ENCODE results near the gene PORCN. TPM values are rescaled to one million over a fixed set of nuclear protein-coding genes. Genes with fewer than 3 reads are reported as not detected.

Gene PORCN
- total RNA-seq, 1 donor, result 13.8 TPM

DNA sequence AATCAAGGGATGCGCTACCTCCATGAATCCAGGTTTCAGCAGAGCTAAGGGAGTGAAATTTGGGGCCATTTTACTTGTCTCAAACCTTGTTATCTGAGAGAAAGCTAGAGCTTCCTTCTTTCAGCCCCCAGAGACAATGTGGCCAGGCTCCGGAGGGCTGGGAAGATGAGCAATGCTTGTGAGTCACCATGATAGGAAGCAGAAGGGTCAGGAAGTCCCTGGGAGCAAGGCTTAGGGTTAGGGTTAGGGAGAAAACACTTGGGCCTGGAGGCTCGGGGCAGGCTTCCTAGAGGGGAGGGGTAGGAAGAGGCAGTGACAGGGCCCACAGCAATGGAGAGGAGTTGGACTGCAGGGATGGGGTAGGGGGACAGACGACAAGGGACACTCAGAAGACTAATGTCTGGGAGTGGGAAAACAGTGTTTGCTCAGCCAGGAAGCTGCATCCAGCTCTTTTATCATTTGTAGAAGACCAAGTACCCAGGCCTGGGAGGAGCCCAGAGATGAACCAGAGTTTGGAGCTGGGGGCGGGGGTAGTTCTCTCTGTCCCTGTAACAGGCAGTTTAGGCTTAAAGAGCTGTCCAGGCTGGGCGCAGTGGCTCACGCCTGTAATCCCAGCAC, 16.4 kb upstream of the PORCN start:
- no peak overlapping the region for H2AFZ ChIP-seq (ENCODE audit: low read length)
- H3K4me1 ChIP-seq (ENCODE audit: insufficient read depth, low read length), result peaks cover 30% of the 10 kb centered on the region
- peak overlapping the region; percentile 51 for H3K4me2 ChIP-seq (ENCODE audit: insufficient read depth, low read length)
- TF ChIP-seq, protein P1, sequence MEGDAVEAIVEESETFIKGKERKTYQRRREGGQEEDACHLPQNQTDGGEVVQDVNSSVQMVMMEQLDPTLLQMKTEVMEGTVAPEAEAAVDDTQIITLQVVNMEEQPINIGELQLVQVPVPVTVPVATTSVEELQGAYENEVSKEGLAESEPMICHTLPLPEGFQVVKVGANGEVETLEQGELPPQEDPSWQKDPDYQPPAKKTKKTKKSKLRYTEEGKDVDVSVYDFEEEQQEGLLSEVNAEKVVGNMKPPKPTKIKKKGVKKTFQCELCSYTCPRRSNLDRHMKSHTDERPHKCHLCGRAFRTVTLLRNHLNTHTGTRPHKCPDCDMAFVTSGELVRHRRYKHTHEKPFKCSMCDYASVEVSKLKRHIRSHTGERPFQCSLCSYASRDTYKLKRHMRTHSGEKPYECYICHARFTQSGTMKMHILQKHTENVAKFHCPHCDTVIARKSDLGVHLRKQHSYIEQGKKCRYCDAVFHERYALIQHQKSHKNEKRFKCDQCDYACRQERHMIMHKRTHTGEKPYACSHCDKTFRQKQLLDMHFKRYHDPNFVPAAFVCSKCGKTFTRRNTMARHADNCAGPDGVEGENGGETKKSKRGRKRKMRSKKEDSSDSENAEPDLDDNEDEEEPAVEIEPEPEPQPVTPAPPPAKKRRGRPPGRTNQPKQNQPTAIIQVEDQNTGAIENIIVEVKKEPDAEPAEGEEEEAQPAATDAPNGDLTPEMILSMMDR (IDR thresholded peaks at IDR 0.05; ENCODE audit: extremely low read depth, low read depth, low read length), result no peak
- H3K27me3 ChIP-seq (ENCODE audit: insufficient read depth, low read length), result no peaks in the 10 kb centered on the region
- no peak overlapping the region for H3K4me3 ChIP-seq (ENCODE audit: insufficient read depth, low read length)
- H3K27ac ChIP-seq (ENCODE audit: low read depth, low read length), result peak overlapping the region; percentile 73
- no peak for DNase-seq (ENCODE audit: insufficient read length, low spot score, missing footprints)
- H3K79me2 ChIP-seq (ENCODE audit: insufficient read depth, low read length), result no peaks in the 10 kb centered on the region
- no peaks in the 10 kb centered on the region for H4K20me1 ChIP-seq (ENCODE audit: insufficient read depth, low read length)
- H3K36me3 ChIP-seq (ENCODE audit: insufficient read depth, low read length), result no peaks in the 10 kb centered on the region
- no peaks in the 10 kb centered on the region for H3K9me3 ChIP-seq (ENCODE audit: low read depth, low read length)

DNA sequence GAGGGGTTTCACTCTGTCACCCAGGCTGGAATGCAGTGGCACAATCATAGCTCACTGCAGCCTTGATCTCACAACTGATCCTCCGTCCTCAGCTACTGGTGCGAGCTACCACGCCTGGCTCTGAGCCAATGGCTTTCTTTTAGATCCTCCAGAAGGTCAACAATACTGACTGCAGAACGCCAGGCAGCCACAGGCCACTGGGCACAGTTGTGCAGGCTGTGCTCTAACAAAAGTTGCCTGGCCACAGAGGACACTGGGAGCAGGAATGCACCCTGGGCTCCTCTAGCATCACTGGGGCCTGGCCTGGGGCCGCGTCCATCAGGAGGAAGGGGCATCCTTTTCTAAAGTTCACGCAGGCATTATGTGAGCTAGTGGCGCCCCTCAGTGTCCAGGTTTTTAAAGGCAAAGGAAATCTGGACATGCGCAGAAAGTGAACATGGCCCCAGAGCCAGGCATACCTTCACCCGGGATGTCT, 14.9 kb upstream of the PORCN start:
- no peaks in the 10 kb centered on the region for H3K79me2 ChIP-seq (ENCODE audit: insufficient read depth, low read length)
- no peak for DNase-seq (ENCODE audit: insufficient read length, low spot score, missing footprints)
- H3K4me1 ChIP-seq (ENCODE audit: insufficient read depth, low read length), result peaks cover 33% of the 10 kb centered on the region
- no peak overlapping the region for H3K4me2 ChIP-seq (ENCODE audit: insufficient read depth, low read length)
- no peaks in the 10 kb centered on the region for H3K9me3 ChIP-seq (ENCODE audit: low read depth, low read length)
- H4K20me1 ChIP-seq (ENCODE audit: insufficient read depth, low read length), result no peaks in the 10 kb centered on the region
- TF ChIP-seq, protein P1 (IDR thresholded peaks at IDR 0.05; ENCODE audit: extremely low read depth, low read depth, low read length), result peak; percentile 38
- no peak overlapping the region for H3K4me3 ChIP-seq (ENCODE audit: insufficient read depth, low read length)
- no peaks in the 10 kb centered on the region for H3K27me3 ChIP-seq (ENCODE audit: insufficient read depth, low read length)
- no peak overlapping the region for H3K27ac ChIP-seq (ENCODE audit: low read depth, low read length)
- H2AFZ ChIP-seq (ENCODE audit: low read length), result peak overlapping the region; percentile 9
- no peaks in the 10 kb centered on the region for H3K36me3 ChIP-seq (ENCODE audit: insufficient read depth, low read length)

DNA sequence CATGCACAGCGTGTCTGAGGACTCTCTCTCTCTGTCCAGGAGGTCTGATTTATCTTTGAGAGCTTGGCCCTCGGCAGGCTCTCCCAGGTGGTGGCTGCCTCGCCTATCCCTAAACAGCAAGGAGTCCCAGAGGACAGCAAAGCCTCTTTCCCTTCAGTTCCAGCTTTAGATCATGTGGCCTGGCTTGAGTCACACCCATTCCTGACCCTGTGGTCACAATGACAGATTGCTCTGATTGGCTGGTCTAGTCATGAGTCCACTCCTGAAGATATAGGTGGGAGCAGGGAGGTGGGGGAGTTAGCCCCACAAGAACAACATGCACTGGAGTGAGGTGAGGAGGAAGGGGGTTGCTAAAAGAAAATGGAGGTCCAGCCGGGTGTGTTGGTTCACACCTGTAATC, 12.1 kb upstream of the PORCN start:
- TF ChIP-seq, protein P1 (IDR thresholded peaks at IDR 0.05; ENCODE audit: extremely low read depth, low read depth, low read length), result no peak
- Histone ChIP-seq H3K79me2 (ENCODE audit: insufficient read depth, low read length) (no peaks in the 10 kb centered on the region), H3K4me2 (ENCODE audit: insufficient read depth, low read length) (no peak overlapping the region), H3K4me1 (ENCODE audit: insufficient read depth, low read length) (peaks cover 29% of the 10 kb centered on the region), H3K27me3 (ENCODE audit: insufficient read depth, low read length) (no peaks in the 10 kb centered on the region), H3K27ac (ENCODE audit: low read depth, low read length) (no peak overlapping the region), H3K4me3 (ENCODE audit: insufficient read depth, low read length) (no peak overlapping the region), H3K36me3 (ENCODE audit: insufficient read depth, low read length) (no peaks in the 10 kb centered on the region), H3K9me3 (ENCODE audit: low read depth, low read length) (no peaks in the 10 kb centered on the region), H4K20me1 (ENCODE audit: insufficient read depth, low read length) (no peaks in the 10 kb centered on the region), H2AFZ (ENCODE audit: low read length) (no peak overlapping the region)
- DNase-seq (ENCODE audit: insufficient read length, low spot score, missing footprints), result no peak

DNA sequence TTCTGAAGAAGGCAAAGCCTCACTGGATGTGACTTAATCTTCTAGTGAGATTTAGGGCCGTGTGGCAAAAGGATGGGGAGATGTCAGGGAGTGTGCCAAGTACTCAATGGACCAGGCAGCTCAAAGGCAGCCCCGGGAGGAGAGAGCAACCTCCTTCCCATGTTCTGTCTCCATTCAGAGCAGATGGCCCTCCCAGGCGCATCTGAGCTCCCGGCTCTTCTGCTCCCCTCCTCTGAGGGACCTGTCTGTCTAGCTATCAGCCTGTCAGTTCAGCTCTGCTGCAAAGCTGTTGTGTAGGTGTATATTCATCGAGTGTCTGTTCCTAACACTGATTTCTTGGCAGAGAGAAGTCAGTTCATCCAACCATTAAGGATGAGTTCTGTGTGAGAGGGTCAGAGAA, 10.9 kb upstream of the PORCN start:
- Histone ChIP-seq H2AFZ (ENCODE audit: low read length) (no peak overlapping the region), H3K4me3 (ENCODE audit: insufficient read depth, low read length) (no peak overlapping the region), H3K4me2 (ENCODE audit: insufficient read depth, low read length) (no peak overlapping the region), H3K36me3 (ENCODE audit: insufficient read depth, low read length) (no peaks in the 10 kb centered on the region), H3K79me2 (ENCODE audit: insufficient read depth, low read length) (no peaks in the 10 kb centered on the region), H3K27ac (ENCODE audit: low read depth, low read length) (peak overlapping the region; percentile 46), H4K20me1 (ENCODE audit: insufficient read depth, low read length) (no peaks in the 10 kb centered on the region), H3K9me3 (ENCODE audit: low read depth, low read length) (no peaks in the 10 kb centered on the region), H3K4me1 (ENCODE audit: insufficient read depth, low read length) (peaks cover 17% of the 10 kb centered on the region), H3K27me3 (ENCODE audit: insufficient read depth, low read length) (no peaks in the 10 kb centered on the region)
- no peak for DNase-seq (ENCODE audit: insufficient read length, low spot score, missing footprints)
- TF ChIP-seq, protein P1 (IDR thresholded peaks at IDR 0.05; ENCODE audit: extremely low read depth, low read depth, low read length), result no peak

All from osteoblast (primary cell).